ENCODE results near the gene SLC46A3.

Gene SLC46A3

GRCh38 chr13:28719227-28720055 lies 671 bp upstream of the SLC46A3 start:
- Histone ChIP-seq H3K27me3 (ENCODE audit: insufficient read depth, low read depth) (no peaks in the 10 kb centered on the region), H2AFZ (ENCODE audit: low read depth) (peak overlapping the region; percentile 68), H3K4me2 (no peak overlapping the region; the same call in 1 of the 2 replicates), H3K9ac (no peak overlapping the region), H3K36me3 (ENCODE audit: insufficient read depth) (no peaks in the 10 kb centered on the region), H3K4me1 (ENCODE audit: low read depth, poor library complexity, severe bottlenecking) (no peaks in the 10 kb centered on the region), H3K79me2 (ENCODE audit: insufficient read depth, low read depth) (no peaks in the 10 kb centered on the region), H4K20me1 (ENCODE audit: insufficient read depth) (no peaks in the 10 kb centered on the region), H3K27ac (no peak overlapping the region), H3K4me3 (IDR thresholded peaks at IDR 0.05; ENCODE audit: insufficient read depth, low read depth, low read length) (no peak overlapping the region)
- no peak for TF ChIP-seq CTCF (conservative IDR thresholded peaks at IDR 0.05; ENCODE audit: low read depth, low read length)

GRCh38 chr13:28718196-28718542 lies 601 bp downstream of the SLC46A3 start:
- no peak overlapping the region for H3K27ac ChIP-seq
- no peak overlapping the region; the same call in 1 of the 2 replicates for H3K9ac ChIP-seq

GRCh38 chr13:28717170-28717569 lies 1.6 kb downstream of the SLC46A3 start:
- Histone ChIP-seq H3K4me1 (ENCODE audit: low read depth, poor library complexity, severe bottlenecking) (no peaks in the 10 kb centered on the region), H4K20me1 (ENCODE audit: insufficient read depth) (no peaks in the 10 kb centered on the region), H3K27me3 (ENCODE audit: insufficient read depth, low read depth) (no peaks in the 10 kb centered on the region), H3K79me2 (ENCODE audit: insufficient read depth, low read depth) (no peaks in the 10 kb centered on the region), H2AFZ (ENCODE audit: low read depth) (no peak overlapping the region), H3K4me3 (IDR thresholded peaks at IDR 0.05; ENCODE audit: insufficient read depth, low read depth, low read length) (no peak overlapping the region), H3K36me3 (ENCODE audit: insufficient read depth) (no peaks in the 10 kb centered on the region), H3K4me2 (no peak overlapping the region), H3K9ac (no peak overlapping the region), H3K27ac (no peak overlapping the region)
- TF ChIP-seq CTCF (conservative IDR thresholded peaks at IDR 0.05; ENCODE audit: low read depth, low read length): no peak

More at GRCh38 chr13:28718196-28718542, 601 bp downstream of the SLC46A3 start:
- H3K4me3 ChIP-seq (IDR thresholded peaks at IDR 0.05; ENCODE audit: insufficient read depth, low read depth, low read length): no peak overlapping the region
- H3K4me2 ChIP-seq: peak overlapping the region; percentile 28
- H3K4me1 ChIP-seq (ENCODE audit: low read depth, poor library complexity, severe bottlenecking): no peaks in the 10 kb centered on the region
- H3K36me3 ChIP-seq (ENCODE audit: insufficient read depth): no peaks in the 10 kb centered on the region
- no peak for TF ChIP-seq CTCF (conservative IDR thresholded peaks at IDR 0.05; ENCODE audit: low read depth, low read length)
- no peaks in the 10 kb centered on the region for H3K79me2 ChIP-seq (ENCODE audit: insufficient read depth, low read depth)
- no peaks in the 10 kb centered on the region for H3K27me3 ChIP-seq (ENCODE audit: insufficient read depth, low read depth)
- no peaks in the 10 kb centered on the region for H4K20me1 ChIP-seq (ENCODE audit: insufficient read depth)
- peak overlapping the region; percentile 68 for H2AFZ ChIP-seq (ENCODE audit: low read depth)

- Histone ChIP-seq H2AFZ (ENCODE audit: low read depth) (no peak overlapping the region), H3K79me2 (ENCODE audit: insufficient read depth, low read depth) (no peaks in the 10 kb centered on the region), H3K27ac (no peak overlapping the region), H3K4me1 (ENCODE audit: low read depth, poor library complexity, severe bottlenecking) (no peaks in the 10 kb centered on the region), H3K27me3 (ENCODE audit: insufficient read depth, low read depth) (no peaks in the 10 kb centered on the region), H3K4me3 (IDR thresholded peaks at IDR 0.05; ENCODE audit: insufficient read depth, low read depth, low read length) (no peak overlapping the region), H4K20me1 (ENCODE audit: insufficient read depth) (no peaks in the 10 kb centered on the region), H3K9ac (no peak overlapping the region), H3K4me2 (no peak overlapping the region), H3K36me3 (ENCODE audit: insufficient read depth) (no peaks in the 10 kb centered on the region)
- TF ChIP-seq CTCF (conservative IDR thresholded peaks at IDR 0.05; ENCODE audit: low read depth, low read length): no peak
Observed at GRCh38 chr13:28716511-28716910, 2.3 kb downstream of the SLC46A3 start.

Measured in KMS-11 (cell line).